Measurements from ENCODE around the gene SOWAHA. TPM values are rescaled to one million over a fixed set of nuclear protein-coding genes. Genes with fewer than 3 reads are reported as not detected.

SOWAHA gene
- total and polyA plus RNA-seq, 2 of the 8 experiments (the other 6 are each of a cell fraction or from before 2014, with no cell fraction given), result 0.09 to 0.11 TPM

- no CpG with 5 or more reads among the region's 3 CpGs for whole genome bisulfite sequencing, 2 experiments (ENCODE audit: extremely low coverage in 1 of 2, insufficient coverage in 1 of 2, insufficient read length in 1 of 2, insufficient replicate concordance in 2 of 2, low coverage in 1 of 2, low lambda C conversion rate in 2 of 2, missing lambda C conversion rate in 1 of 2)
- no peak overlapping the region for H2AFZ ChIP-seq (ENCODE audit: low read length)
- H3K18ac ChIP-seq (ENCODE audit: extremely low read depth, low read length), result no peak overlapping the region
- H4K5ac ChIP-seq (ENCODE audit: insufficient read length, low read depth, low read length), result no peak overlapping the region
- TF ChIP-seq CBX8 (IDR thresholded peaks at IDR 0.05; ENCODE audit: borderline replicate concordance, low read depth, low read length), result no peak
- TF ChIP-seq POLR2A (IDR thresholded peaks at IDR 0.05; ENCODE audit: control extremely low read depth in 1 of 2, low read depth in 2 of 2, low read length in 2 of 2), result no peak
- TF ChIP-seq MAFK (IDR thresholded peaks at IDR 0.05; ENCODE audit: low read depth, low read length), result no peak
- TF ChIP-seq, protein P1, sequence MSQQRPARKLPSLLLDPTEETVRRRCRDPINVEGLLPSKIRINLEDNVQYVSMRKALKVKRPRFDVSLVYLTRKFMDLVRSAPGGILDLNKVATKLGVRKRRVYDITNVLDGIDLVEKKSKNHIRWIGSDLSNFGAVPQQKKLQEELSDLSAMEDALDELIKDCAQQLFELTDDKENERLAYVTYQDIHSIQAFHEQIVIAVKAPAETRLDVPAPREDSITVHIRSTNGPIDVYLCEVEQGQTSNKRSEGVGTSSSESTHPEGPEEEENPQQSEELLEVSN (IDR thresholded peaks at IDR 0.05), result no peak
- TF ChIP-seq SIN3A (conservative IDR thresholded peaks at IDR 0.05 in 1 of 2, IDR thresholded peaks at IDR 0.05 in 1 of 2; ENCODE audit: low read depth in 1 of 2, low read length in 2 of 2), result no peak
- TF ChIP-seq PHF8 (conservative IDR thresholded peaks at IDR 0.05; ENCODE audit: low read depth, low read length), result no peak
- no peak for TF ChIP-seq EGR1 (IDR thresholded peaks at IDR 0.05; ENCODE audit: borderline replicate concordance, low read depth, low read length)
- no peak for TF ChIP-seq CBX5 (IDR thresholded peaks at IDR 0.05; ENCODE audit: low read depth, low read length)
- TF ChIP-seq RXRA (IDR thresholded peaks at IDR 0.05; ENCODE audit: insufficient read depth, low read depth, low read length), result no peak
- TF ChIP-seq POU5F1 (IDR thresholded peaks at IDR 0.05; ENCODE audit: low read depth, low read length), result no peak
- no peak overlapping the region for H2BK5ac ChIP-seq (ENCODE audit: low read depth, low read length)
- H3K27ac ChIP-seq (ENCODE audit: low read depth, low read length), result no peak overlapping the region
- no peak overlapping the region for H4K91ac ChIP-seq (replicated peaks; ENCODE audit: insufficient read length, low read length)
- ChIA-PET CTCF (ENCODE audit: partially characterized antibody) (interaction anchor here (0.5 to 2.0 kb wide), 7 partner anchors 13 to 728 kb away, joined by 3 to 6 read pairs (median 4); no protein-coding TSS in a partner anchor), POLR2A (ENCODE audit: partially characterized antibody) (interaction anchor here (0.7 kb wide), 1 partner anchor 540 kb away, joined by 3 read pairs; no protein-coding TSS in a partner anchor)
- H3K4me3 ChIP-seq (ENCODE audit: extremely low read depth in 1 of 4, insufficient read depth in 2 of 4, low read depth in 3 of 4, low read length in 4 of 4), result no peak overlapping the region
- H3K27me3 ChIP-seq (replicated peaks in 1 of 4; ENCODE audit: control insufficient read depth in 3 of 4, extremely low read depth in 1 of 4, insufficient read depth in 3 of 4, low read length in 3 of 4), result no peaks in the 10 kb centered on the region
- DNase-seq (ENCODE audit: low read depth in 1 of 2, low spot score in 2 of 2) (no peak), FAIRE-seq (no peak)
- H3K9me3 ChIP-seq (ENCODE audit: insufficient read depth in 2 of 2, low read depth in 1 of 2, low read length in 1 of 2), result no peaks in the 10 kb centered on the region
- H2BK120ac ChIP-seq (replicated peaks; ENCODE audit: low read depth, low read length), result no peak overlapping the region
- no peak overlapping the region for H3K4me2 ChIP-seq (ENCODE audit: insufficient read depth in 1 of 2, low read depth in 2 of 2, low read length in 2 of 2)
- no peak overlapping the region for H4K8ac ChIP-seq (ENCODE audit: extremely low read depth, insufficient read depth, low read length)
- H3K23me2 ChIP-seq (ENCODE audit: low read depth, low read length), result no peaks in the 10 kb centered on the region
- no peak overlapping the region for H2BK15ac ChIP-seq (ENCODE audit: low read length)
- no peak overlapping the region for H3K9ac ChIP-seq (replicated peaks in 1 of 4; ENCODE audit: extremely low read depth in 1 of 4, low read depth in 3 of 4, low read length in 3 of 4)
- H3K4ac ChIP-seq (replicated peaks; ENCODE audit: insufficient read length, low read depth, low read length), result no peak overlapping the region
- H3K36me3 ChIP-seq (ENCODE audit: control insufficient read depth in 2 of 4, insufficient read depth in 4 of 4, low read length in 3 of 4), result no peaks in the 10 kb centered on the region
- H3K79me1 ChIP-seq (ENCODE audit: low read depth, low read length), result no peaks in the 10 kb centered on the region
- H3K14ac ChIP-seq (ENCODE audit: insufficient read length), result no peak overlapping the region
- no peak overlapping the region for H3K56ac ChIP-seq (replicated peaks; ENCODE audit: insufficient read length, low read depth, low read length)
- no peak overlapping the region for H2BK12ac ChIP-seq (ENCODE audit: low read depth, low read length)
- H3K79me2 ChIP-seq (ENCODE audit: control insufficient read depth in 1 of 2, insufficient read depth in 2 of 2, low read length in 2 of 2), result no peaks in the 10 kb centered on the region
- H3K23ac ChIP-seq (ENCODE audit: insufficient read length), result no peak overlapping the region
- H2AK5ac ChIP-seq (ENCODE audit: low read depth, low read length), result no peak overlapping the region
- H4K20me1 ChIP-seq (replicated peaks in 1 of 2; ENCODE audit: control insufficient read depth in 1 of 2, insufficient read depth in 2 of 2, low read length in 2 of 2), result no peaks in the 10 kb centered on the region
- H2BK20ac ChIP-seq (ENCODE audit: low read length), result no peak overlapping the region
- no peaks in the 10 kb centered on the region; a peak in 1 of 7 replicates for H3K4me1 ChIP-seq (replicated peaks in 1 of 4; ENCODE audit: control insufficient read depth in 3 of 4, insufficient read depth in 4 of 4, low read length in 3 of 4)
These were observed 22.1 kb upstream of the SOWAHA start for GRCh38 chr5:132791026-132791425.
